PFSK-1 (cell line): ENCODE measurements around the gene S100A9.

Experiments
- FOXP2 ChIP-seq: optimal IDR thresholded peaks from 2 replicates; pipeline ENCODE3; 2011; ENCODE audit warnings: borderline replicate concordance, control low read depth, inconsistent platforms; ENCODE audit not compliant: insufficient read depth; ENCODE audit errors: extremely low read length, extremely low read depth
- POLR2AphosphoS5 ChIP-seq: IDR thresholded peaks from 2 replicates; pipeline ENCODE4 v1.6.1; 2012; ENCODE audit warnings: low read depth, mild to moderate bottlenecking, control low read depth, low read length, moderate library complexity
- TAF1 ChIP-seq: IDR thresholded peaks from 2 replicates; pipeline ENCODE4 v1.6.1; 2012; ENCODE audit warnings: low read length, control low read depth, borderline replicate concordance; ENCODE audit not compliant: insufficient read depth
- TF ChIP-seq, protein P1 (sequence below), 2 experiments: IDR thresholded peaks; 2 replicates each; pipeline versions ENCODE4 v1.6.1 to v1.8.0; 2011 to 2012; ENCODE audit warnings: low read depth in 2 of 2, low read length in 2 of 2, control low read depth in 1 of 2, inconsistent platforms in 1 of 2, mild to moderate bottlenecking in 1 of 2, moderate library complexity in 1 of 2; ENCODE audit not compliant: insufficient read depth in 1 of 2

DNA sequence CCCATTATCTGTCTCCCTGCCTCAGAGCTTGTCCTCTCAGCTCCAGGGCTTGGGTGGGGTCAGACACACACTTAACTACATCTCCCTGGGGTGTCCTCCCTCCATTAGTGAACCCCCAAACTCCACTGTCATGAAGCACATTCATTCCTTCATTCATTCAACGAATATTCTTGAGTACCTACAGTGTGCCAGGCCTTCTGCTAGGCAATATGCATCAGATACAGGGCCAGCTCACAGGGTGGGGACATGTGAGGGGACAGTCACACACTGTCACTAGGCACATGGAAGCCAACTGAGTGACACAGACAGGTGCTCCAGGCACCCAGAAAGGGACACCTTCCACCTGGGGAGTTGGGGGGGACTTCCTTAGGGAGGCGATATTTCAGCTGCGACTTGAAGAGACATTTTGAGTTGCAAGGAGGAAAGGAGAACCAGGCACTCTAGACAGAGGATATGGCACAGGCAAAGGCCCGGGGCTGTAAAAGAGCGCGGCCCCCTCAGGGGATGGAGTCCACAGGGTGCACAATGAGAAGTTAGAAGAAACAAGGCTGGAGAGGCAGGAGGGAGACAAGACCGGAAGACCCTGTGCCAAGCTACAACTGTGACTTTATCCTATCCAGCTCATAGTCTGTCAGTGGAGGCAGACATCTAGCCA lies 41.9 kb downstream of the S100A9 start:
- TF ChIP-seq TAF1 (no peak), POLR2AphosphoS5 (no peak), FOXP2 (no peak)
- TF ChIP-seq, protein P1, sequence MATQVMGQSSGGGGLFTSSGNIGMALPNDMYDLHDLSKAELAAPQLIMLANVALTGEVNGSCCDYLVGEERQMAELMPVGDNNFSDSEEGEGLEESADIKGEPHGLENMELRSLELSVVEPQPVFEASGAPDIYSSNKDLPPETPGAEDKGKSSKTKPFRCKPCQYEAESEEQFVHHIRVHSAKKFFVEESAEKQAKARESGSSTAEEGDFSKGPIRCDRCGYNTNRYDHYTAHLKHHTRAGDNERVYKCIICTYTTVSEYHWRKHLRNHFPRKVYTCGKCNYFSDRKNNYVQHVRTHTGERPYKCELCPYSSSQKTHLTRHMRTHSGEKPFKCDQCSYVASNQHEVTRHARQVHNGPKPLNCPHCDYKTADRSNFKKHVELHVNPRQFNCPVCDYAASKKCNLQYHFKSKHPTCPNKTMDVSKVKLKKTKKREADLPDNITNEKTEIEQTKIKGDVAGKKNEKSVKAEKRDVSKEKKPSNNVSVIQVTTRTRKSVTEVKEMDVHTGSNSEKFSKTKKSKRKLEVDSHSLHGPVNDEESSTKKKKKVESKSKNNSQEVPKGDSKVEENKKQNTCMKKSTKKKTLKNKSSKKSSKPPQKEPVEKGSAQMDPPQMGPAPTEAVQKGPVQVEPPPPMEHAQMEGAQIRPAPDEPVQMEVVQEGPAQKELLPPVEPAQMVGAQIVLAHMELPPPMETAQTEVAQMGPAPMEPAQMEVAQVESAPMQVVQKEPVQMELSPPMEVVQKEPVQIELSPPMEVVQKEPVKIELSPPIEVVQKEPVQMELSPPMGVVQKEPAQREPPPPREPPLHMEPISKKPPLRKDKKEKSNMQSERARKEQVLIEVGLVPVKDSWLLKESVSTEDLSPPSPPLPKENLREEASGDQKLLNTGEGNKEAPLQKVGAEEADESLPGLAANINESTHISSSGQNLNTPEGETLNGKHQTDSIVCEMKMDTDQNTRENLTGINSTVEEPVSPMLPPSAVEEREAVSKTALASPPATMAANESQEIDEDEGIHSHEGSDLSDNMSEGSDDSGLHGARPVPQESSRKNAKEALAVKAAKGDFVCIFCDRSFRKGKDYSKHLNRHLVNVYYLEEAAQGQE (IDR thresholded peaks at IDR 0.05; ENCODE audit: insufficient read depth in 1 of 2, low read depth in 2 of 2, low read length in 2 of 2): no peak
